ENCODE results near the gene MEX3A. TPM values are rescaled to one million over a fixed set of nuclear protein-coding genes. Genes with fewer than 3 reads are reported as not detected.

Gene MEX3A
- total RNA-seq, 4 donors from 2014 or later = 0.29 to 13.3 (median 2.0) TPM

GRCh38 chr1:156106624-156107488 is 24.6 kb upstream of the MEX3A start:
- Histone ChIP-seq H3K4me3 (peak overlapping the region; percentile 9 to 50), H3K27me3 (no peaks in the 10 kb centered on the region), H3K27ac (peak overlapping the region; percentile 93 to 99), H3K36me3 (no peaks in the 10 kb centered on the region), H3K9me3 (no peaks in the 10 kb centered on the region), H3K4me1 (peaks cover 24 to 39% of the 10 kb centered on the region in 2 donors)
- intact Hi-C loops (cut with DNase I; ENCODE audit: low total_unique reads) = no loop called here
- DNase-seq = no peak
- TF ChIP-seq POLR2A (IDR thresholded peaks at IDR 0.05) (no peak), CTCF (IDR thresholded peaks at IDR 0.05) (no peak)

DNA sequence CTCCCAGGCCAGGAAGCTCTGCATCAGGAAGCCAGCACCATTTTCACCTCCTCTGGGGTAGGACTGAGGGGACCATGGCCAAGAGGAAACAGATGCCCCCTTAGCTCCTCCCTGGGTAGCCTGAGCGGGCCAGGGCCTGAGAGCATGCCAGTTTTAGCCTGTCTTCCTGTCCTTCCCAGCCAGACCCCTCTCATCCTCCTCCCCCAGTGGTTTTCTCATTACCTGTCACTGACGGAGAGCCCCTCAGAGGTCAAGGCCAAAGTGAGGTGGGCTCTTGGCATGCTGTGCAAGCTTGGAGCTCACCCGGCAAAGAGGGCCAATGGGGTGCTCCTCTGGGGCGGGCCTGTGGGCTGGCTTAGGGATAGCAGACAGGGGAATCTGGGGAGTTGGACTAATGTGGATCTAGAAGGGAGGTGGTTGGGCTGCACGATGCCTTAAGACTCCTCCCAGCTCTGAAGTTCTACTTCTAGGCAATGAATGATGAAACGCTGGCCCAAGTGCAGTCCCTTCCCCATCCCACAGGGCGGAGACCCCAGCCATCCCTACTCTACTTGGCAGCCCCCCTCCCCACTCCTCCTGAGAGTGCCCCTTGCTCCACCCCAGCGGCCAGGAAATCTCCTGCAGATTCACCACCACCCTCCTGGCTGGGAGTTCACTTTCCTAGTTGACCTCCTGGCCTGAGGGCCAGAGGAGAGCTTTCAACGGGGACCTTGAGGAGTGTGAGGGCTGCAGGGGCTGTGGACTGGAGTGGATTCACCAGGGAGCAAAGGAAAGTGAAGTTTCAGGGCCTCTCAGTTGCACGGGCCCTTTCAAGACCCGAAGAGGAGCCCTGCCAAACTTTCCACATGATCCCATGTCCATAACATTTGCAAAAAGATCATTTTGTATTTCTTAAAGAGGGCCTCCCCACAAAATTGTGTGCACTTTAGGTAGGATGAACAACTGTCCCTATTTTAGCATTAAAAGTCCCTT is 22.9 kb upstream of the MEX3A start:
- DNase-seq = peak in 1 of 2 donors; percentile 66
- no peaks in the 10 kb centered on the region for H3K36me3 ChIP-seq
- H3K27me3 ChIP-seq = no peaks in the 10 kb centered on the region
- no peak for TF ChIP-seq CTCF (IDR thresholded peaks at IDR 0.05)
- no peak for TF ChIP-seq POLR2A (IDR thresholded peaks at IDR 0.05)
- no peaks in the 10 kb centered on the region for H3K9me3 ChIP-seq
- peaks cover 24 to 39% of the 10 kb centered on the region in 2 donors for H3K4me1 ChIP-seq
- intact Hi-C loops (cut with DNase I; ENCODE audit: low total_unique reads) = no loop called here
- peak overlapping the region; percentile 93 to 99 for H3K27ac ChIP-seq
- peak overlapping the region in 1 of 2 donors; percentile 20 for H3K4me3 ChIP-seq

DNA sequence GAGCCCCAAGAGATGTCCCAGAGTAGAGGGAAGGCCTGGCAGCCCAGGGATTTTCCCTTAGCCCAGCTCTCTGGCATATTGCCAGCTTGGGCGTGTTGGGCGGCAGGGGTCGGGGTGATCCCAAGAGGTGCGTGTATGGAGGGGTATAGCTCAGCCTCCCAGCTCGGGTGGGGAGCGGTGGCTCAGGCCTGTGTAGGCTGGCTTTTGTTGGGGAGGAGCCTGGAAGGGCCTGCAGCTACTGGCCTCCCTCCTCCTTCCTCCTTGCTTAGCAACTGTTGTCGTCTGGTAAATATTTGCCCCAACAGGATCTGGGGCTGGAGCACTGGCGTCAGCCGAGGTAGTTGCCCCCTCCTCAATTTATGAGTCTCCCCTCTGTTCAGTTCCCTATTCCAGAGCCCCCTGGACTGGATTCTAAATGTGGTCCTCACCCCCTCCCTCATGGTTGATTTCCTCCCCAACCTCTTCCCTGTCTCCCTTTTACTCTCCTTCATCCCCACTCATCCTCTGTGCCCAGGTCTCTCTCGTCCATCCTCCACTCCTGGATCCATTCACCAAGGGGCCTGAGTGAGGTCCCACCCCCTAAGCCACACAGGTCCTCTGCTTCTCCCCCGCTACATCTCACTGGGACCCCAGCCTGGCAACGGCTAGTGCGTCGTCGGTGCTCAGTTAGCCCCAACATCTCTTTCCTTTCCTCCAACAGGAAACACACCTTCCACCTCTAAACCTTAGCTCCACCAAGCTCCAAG is 22.0 kb upstream of the MEX3A start:
- Histone ChIP-seq H3K27ac (peak overlapping the region; percentile 93 to 99), H3K4me1 (peaks cover 24 to 39% of the 10 kb centered on the region in 2 donors), H3K4me3 (no peak overlapping the region), H3K27me3 (no peaks in the 10 kb centered on the region), H3K9me3 (no peaks in the 10 kb centered on the region), H3K36me3 (no peaks in the 10 kb centered on the region)
- intact Hi-C loops (cut with DNase I; ENCODE audit: low total_unique reads) = no loop called here
- peak; percentile 86 to 88 for DNase-seq
- peak; percentile 9 to 30 for TF ChIP-seq POLR2A (IDR thresholded peaks at IDR 0.05)
- no peak for TF ChIP-seq CTCF (IDR thresholded peaks at IDR 0.05)

- peaks cover 24 to 39% of the 10 kb centered on the region in 2 donors for H3K4me1 ChIP-seq
- H3K27ac ChIP-seq = peak overlapping the region; percentile 93 to 99
- DNase-seq = peak; percentile 61 to 71
- H3K27me3 ChIP-seq = no peaks in the 10 kb centered on the region
- H3K4me3 ChIP-seq = no peak overlapping the region
- no peaks in the 10 kb centered on the region for H3K9me3 ChIP-seq
- H3K36me3 ChIP-seq = no peaks in the 10 kb centered on the region
- intact Hi-C loops (cut with DNase I; ENCODE audit: low total_unique reads) = no loop called here
- TF ChIP-seq POLR2A (IDR thresholded peaks at IDR 0.05) = no peak
Observed at GRCh38 chr1:156103521-156103947, 21.3 kb upstream of the MEX3A start.
